Neural cell (in vitro differentiated cells): ENCODE results near the gene PIGP. TPM values are rescaled to one million over a fixed set of nuclear protein-coding genes. Genes with fewer than 3 reads are reported as not detected.

Experiments
- H2AFZ ChIP-seq: fragments of 200-600, 300-800 bp; sonication (generic), shearing (Covaris generic); 2 replicates; pipeline ENCODE4 v1.6.0; 2014; ENCODE audit warnings: low read depth, mild to moderate bottlenecking, antibody characterized with exemption, low read length, moderate library complexity
- H3F3A ChIP-seq: fragments of 200-600 bp; shearing (Covaris generic); 2 replicates; pipeline ENCODE4 v1.6.1; 2016; ENCODE audit warnings: mild to moderate bottlenecking, moderate library complexity, mixed read lengths, antibody characterized with exemption, low read length; ENCODE audit not compliant: insufficient read depth, poor library complexity, severe bottlenecking
- H3K27ac ChIP-seq: fragments of 200-600, 300-800 bp; sonication (generic), shearing (Covaris generic); 2 replicates; pipeline ENCODE4 v1.5.1; 2014; ENCODE audit warnings: mild to moderate bottlenecking, low read length, moderate library complexity
- H3K27me3 ChIP-seq: fragments of 300-800, 200-600 bp; sonication (generic), shearing (Covaris generic); 2 replicates; pipeline ENCODE4 v1.6.0; 2014; ENCODE audit warnings: mild to moderate bottlenecking, low read depth, low read length, moderate library complexity; ENCODE audit not compliant: insufficient read depth
- H3K36me3 ChIP-seq: fragments of 300-800, 200-600 bp; sonication (generic), shearing (Covaris generic); 2 replicates; pipeline ENCODE4 v1.5.1; 2014; ENCODE audit warnings: mild to moderate bottlenecking, antibody characterized with exemption, low read length, moderate library complexity; ENCODE audit not compliant: insufficient read depth
- H3K4me2 ChIP-seq: fragments of 300-800, 200-600 bp; sonication (generic), shearing (Covaris generic); 2 replicates; pipeline ENCODE4 v1.6.0; 2014; ENCODE audit warnings: mild to moderate bottlenecking, low read length
- H3K4me3 ChIP-seq: fragments of 300-800, 200-600 bp; sonication (generic), shearing (Covaris generic); 2 replicates; pipeline ENCODE4 v1.5.1; 2014; ENCODE audit warnings: mild to moderate bottlenecking, low read length, moderate library complexity
- H3K79me2 ChIP-seq: fragments of 200-600 bp; shearing (Covaris generic); replicated peaks from 2 replicates; pipeline ENCODE4 v1.6.0; 2014; ENCODE audit warnings: mild to moderate bottlenecking, low read length, moderate library complexity; ENCODE audit not compliant: insufficient read depth
- H3K9ac ChIP-seq: fragments of 300-800, 200-600 bp; sonication (generic), shearing (Covaris generic); 2 replicates; pipeline ENCODE4 v1.6.1; 2016; ENCODE audit warnings: mild to moderate bottlenecking, low read length, mixed read lengths
- H3K9me2 ChIP-seq: fragments of 200-600 bp; shearing (Covaris generic); 2 replicates; pipeline ENCODE4 v1.6.1; 2016; ENCODE audit warnings: mild to moderate bottlenecking, low read length, mixed read lengths; ENCODE audit not compliant: insufficient read depth
- H3K9me3 ChIP-seq: fragments of 200-600, 300-800 bp; sonication (generic), shearing (Covaris generic); 2 replicates; pipeline ENCODE4 v1.6.1; 2016; ENCODE audit warnings: mild to moderate bottlenecking, mixed run types, low read length, moderate library complexity, mixed read lengths
- H4K20me1 ChIP-seq: fragments of 200-600 bp; shearing (Covaris generic); 2 replicates; pipeline ENCODE4 v1.6.1; 2016; ENCODE audit warnings: mild to moderate bottlenecking, mixed run types; ENCODE audit not compliant: insufficient read depth
- CTCF ChIP-seq: fragments of 450-650 bp; IDR thresholded peaks from 2 replicates; pipeline ENCODE4 v1.5.1; 2014; ENCODE audit warnings: antibody characterized with exemption, mild to moderate bottlenecking, moderate library complexity; ENCODE audit not compliant: poor library complexity, severe bottlenecking
- EP300 ChIP-seq: fragments of 450-650 bp; conservative IDR thresholded peaks from 2 replicates; pipeline ENCODE4 v1.6.1; 2014; ENCODE audit warnings: antibody characterized with exemption, mild to moderate bottlenecking, moderate library complexity; ENCODE audit not compliant: poor library complexity, severe bottlenecking
- EZH2 ChIP-seq: fragments of 200-600, 300-800 bp; shearing (Covaris generic), sonication (generic); IDR thresholded peaks from 2 replicates; pipeline ENCODE4 v1.6.1; 2014; ENCODE audit warnings: antibody characterized with exemption, low read length, borderline replicate concordance, mild to moderate bottlenecking; ENCODE audit not compliant: insufficient read depth, poor library complexity, severe bottlenecking
- MXI1 ChIP-seq: fragments of 450-650 bp; conservative IDR thresholded peaks from 2 replicates; pipeline ENCODE4 v1.6.1; 2014; ENCODE audit warnings: antibody characterized with exemption, mild to moderate bottlenecking; ENCODE audit not compliant: poor library complexity, severe bottlenecking
- POLR2AphosphoS5 ChIP-seq: IDR thresholded peaks from 2 replicates; pipeline ENCODE4 v1.6.1; 2012
- RAD21 ChIP-seq: fragments of 450-650 bp; conservative IDR thresholded peaks from 2 replicates; pipeline ENCODE4 v1.6.1; 2014; ENCODE audit warnings: antibody characterized with exemption, mild to moderate bottlenecking, moderate library complexity
- REST ChIP-seq: IDR thresholded peaks from 2 replicates; pipeline ENCODE4 v1.6.1; 2012; ENCODE audit warnings: borderline replicate concordance
- SMC3 ChIP-seq: fragments of 450-650 bp; conservative IDR thresholded peaks from 2 replicates; pipeline ENCODE4 v1.6.1; 2014; ENCODE audit warnings: antibody characterized with exemption, mild to moderate bottlenecking, moderate library complexity; ENCODE audit not compliant: poor library complexity
- TAF1 ChIP-seq: IDR thresholded peaks from 2 replicates; pipeline ENCODE4 v1.6.1; 2012; ENCODE audit warnings: low read depth
- polyA plus RNA-seq: library from polyadenylated mRNA; depleted of rRNA; stranded (reverse); fragments of >200 nt; gene quantifications from 2 replicates; pipeline ENCODE4 v1.2.3, GENCODE V29; 2014

Gene PIGP
- polyA plus RNA-seq, 1 donor from 2014 or later = 38.5 TPM

GRCh38 chr21:37040212-37040611 lies 32.7 kb downstream of the PIGP start:
- Histone ChIP-seq H3K27me3 (no peaks in the 10 kb centered on the region), H3K27ac (no peak overlapping the region), H3K4me3 (no peak overlapping the region)

GRCh38 chr21:37039411-37040075 lies 33.3 kb downstream of the PIGP start:
- TF ChIP-seq SMC3 = no peak
- TF ChIP-seq REST = no peak
- TF ChIP-seq EZH2 = no peak
- TF ChIP-seq TAF1 = no peak
- no peak for TF ChIP-seq CTCF
- TF ChIP-seq MXI1 = no peak
- no peak for TF ChIP-seq EP300
- TF ChIP-seq POLR2AphosphoS5 = no peak
- no peak for TF ChIP-seq RAD21
- Histone ChIP-seq H3K4me2 (no peak overlapping the region), H4K20me1 (no peaks in the 10 kb centered on the region), H3K27ac (no peak overlapping the region), H3F3A (no peaks in the 10 kb centered on the region), H3K79me2 (no peaks in the 10 kb centered on the region), H3K9me2 (no peaks in the 10 kb centered on the region), H2AFZ (no peak overlapping the region), H3K9ac (no peak overlapping the region), H3K4me3 (no peak overlapping the region), H3K27me3 (no peaks in the 10 kb centered on the region), H3K36me3 (no peaks in the 10 kb centered on the region), H3K9me3 (no peaks in the 10 kb centered on the region)

More at GRCh38 chr21:37040212-37040611, 32.7 kb downstream of the PIGP start:
- no peaks in the 10 kb centered on the region for H3K36me3 ChIP-seq
- no peak overlapping the region for H3K9ac ChIP-seq
- H3K4me2 ChIP-seq = no peak overlapping the region
- no peaks in the 10 kb centered on the region for H3K9me3 ChIP-seq
- no peaks in the 10 kb centered on the region for H4K20me1 ChIP-seq
- H3K79me2 ChIP-seq = no peaks in the 10 kb centered on the region
- H3K9me2 ChIP-seq = no peaks in the 10 kb centered on the region
- H3F3A ChIP-seq = no peaks in the 10 kb centered on the region
- no peak for TF ChIP-seq POLR2AphosphoS5
- no peak for TF ChIP-seq MXI1
- TF ChIP-seq EZH2 = no peak
- TF ChIP-seq REST = no peak
- no peak for TF ChIP-seq SMC3
- TF ChIP-seq EP300 = no peak
- no peak overlapping the region for H2AFZ ChIP-seq
